NCI-H1694 (cell line): ENCODE data around the gene HIVEP1.
"Not testable (repeated sequence)": the region's sequence is repeated elsewhere in the genome, so short reads cannot be mapped to it uniquely, and the experiment has no call there.

Experiments used
- DNase-seq: peaks from one replicate; lab custom pipeline; 2025; lab: John Stamatoyannopoulos, UW

HIVEP1 gene

DNA sequence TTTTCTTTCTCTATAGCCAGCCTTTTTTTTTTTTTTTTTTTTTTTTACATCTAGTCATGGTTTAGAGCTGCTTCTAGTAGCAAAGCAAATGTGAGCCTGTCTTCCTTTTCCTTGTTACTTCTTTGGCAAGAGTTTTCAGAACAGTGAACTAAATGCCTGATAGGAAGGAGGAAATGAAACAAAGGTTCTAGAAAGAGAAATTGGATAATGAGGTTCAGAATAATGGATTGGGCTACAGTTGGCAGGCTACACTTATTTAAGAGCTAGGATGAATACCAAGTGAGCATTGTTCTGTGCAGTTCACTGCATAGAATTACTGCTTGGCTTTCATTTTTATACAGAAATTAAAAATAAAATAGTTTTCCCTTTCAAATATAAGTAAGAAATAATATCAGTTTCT, 78.6 kb downstream of the HIVEP1 start:
- DNase-seq: no peak

DNA sequence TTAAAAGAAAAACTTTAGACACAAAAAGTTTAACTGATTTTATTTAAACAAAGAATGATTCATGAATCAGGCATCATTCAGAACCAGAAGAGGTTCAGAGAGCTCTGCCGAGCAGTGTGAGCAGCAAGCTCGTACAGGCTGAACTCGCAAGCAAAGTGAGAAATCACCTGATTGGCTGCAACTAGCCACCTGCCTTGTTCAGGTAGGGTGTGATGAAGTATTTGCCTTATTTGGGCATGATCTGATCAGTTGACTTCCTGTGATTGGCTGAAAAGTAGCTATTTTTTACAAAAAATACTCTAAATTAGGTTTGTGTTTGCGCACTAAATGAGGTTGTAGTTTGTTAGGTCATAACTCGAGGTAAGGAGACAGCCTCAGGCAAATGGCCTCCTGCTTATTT, 80.7 kb downstream of the HIVEP1 start:
- DNase-seq: no peak

- no peak for DNase-seq
Observed at GRCh38 chr6:12094689-12095088, 82.6 kb downstream of the HIVEP1 start.

DNA sequence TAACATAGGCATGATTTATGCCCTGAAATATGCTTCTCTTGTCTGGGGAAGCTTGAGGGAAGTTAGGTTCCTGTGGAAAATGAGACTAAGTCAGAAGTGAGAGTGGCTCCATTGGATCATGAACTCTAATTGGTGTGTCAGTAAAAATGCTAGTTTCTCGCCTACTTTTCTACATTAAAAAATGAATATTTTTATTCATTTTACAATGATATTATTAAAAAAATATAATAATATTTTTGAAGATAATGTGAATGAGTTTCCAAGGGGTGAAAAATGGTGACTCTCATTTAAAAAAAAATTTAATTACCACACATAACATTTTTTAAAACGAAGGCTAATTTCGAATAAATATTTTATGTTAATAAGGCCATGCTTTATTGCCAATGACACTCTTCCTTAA, 84.2 kb downstream of the HIVEP1 start:
- no peak for DNase-seq

GRCh38 chr6:12097791-12098190, 85.7 kb downstream of the HIVEP1 start:
- no peak for DNase-seq

DNA sequence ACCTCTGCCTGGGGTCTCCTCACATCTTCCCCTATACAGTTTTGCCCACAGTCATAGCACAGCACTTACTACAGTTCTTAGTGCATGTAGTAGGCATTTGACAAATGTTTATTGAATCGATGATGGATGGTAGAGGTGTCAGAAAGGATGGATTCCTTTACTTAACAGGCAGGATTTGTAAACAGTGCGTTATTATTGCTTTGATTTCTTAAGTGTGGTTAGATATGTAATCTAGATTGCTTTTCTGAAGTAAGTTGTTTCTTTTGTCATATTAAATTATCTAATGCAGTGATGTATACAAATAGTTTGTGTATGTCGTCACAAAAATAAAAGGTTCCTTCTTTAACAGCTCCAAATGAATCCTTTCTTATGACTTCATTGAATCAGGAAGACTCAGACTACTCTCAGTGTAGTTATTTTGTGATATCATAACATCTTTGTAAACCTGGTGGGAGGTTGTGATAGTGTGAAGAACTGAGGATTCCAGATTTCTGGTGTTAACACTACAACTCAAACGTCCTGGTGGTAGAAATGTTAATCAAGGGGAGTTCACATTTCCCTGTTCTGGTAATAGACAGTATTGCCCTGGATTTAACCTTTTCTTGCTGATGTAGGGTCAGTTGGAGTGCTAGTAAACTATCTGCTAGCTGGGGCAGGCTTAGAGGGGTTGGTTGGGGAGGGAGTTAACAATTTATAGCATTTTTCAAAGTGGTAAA, 87.7 kb downstream of the HIVEP1 start:
- DNase-seq: no peak

DNA sequence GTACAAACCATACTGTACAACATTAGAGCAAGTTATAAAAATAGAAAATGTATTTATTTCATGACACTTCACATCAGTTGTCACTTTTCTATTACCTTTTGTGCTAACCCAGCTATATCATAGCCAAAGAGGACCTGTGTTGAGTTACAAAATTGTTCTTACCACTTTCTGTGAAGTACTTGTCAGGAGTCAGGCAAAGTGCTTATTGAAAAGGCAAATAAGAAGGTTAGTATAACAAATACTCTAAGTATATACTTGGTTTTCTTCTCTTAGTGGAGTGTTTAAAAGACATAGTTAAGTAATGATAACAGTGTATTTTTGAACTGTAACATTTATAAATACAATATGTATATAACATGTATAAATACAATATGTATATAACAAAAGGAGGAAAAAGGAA, 88.9 kb downstream of the HIVEP1 start:
- DNase-seq: no peak

GRCh38 chr6:12101653-12102312, 89.7 kb downstream of the HIVEP1 start:
- no peak for DNase-seq

DNA sequence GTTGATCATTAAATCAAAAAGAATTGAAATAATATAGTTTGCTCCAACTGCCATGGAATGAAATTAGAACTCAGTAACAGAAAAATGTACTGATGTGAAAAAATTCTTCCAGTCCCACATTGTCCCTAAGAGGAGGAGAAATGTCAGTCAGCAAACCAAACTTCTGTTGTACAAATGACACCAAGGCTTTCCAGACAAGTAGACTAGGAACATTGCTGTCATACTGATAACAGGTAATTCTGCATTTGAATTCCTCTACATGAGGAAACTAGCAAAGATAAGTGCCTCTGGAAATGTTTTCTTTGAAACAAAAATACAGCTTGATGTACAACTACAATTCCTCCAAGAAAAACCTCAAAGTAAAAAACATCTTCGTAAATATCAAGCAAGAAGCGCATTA, 90.2 kb downstream of the HIVEP1 start:
- no peak for DNase-seq

GRCh38 chr6:12103158-12103557, 91.0 kb downstream of the HIVEP1 start:
- no peak for DNase-seq

DNA sequence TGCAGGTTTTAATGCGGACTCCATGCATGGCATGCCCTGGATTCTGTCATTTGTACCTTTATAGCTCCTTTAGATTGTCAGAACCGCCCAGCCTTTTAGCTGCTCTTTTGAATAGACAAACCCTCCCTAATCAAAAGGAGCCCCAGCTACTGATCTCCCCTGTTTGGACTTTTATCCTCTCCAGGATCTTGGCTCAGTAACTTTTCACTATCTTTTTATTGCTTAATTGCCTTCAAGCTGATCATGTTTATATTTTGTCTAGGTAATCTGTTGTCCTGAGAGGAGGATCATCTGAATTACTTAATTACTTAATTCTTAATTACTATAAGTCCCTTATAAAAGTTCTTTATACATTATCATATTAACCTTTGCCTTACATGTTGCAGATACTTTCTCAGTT, 93.2 kb downstream of the HIVEP1 start:
- DNase-seq: no peak

DNA sequence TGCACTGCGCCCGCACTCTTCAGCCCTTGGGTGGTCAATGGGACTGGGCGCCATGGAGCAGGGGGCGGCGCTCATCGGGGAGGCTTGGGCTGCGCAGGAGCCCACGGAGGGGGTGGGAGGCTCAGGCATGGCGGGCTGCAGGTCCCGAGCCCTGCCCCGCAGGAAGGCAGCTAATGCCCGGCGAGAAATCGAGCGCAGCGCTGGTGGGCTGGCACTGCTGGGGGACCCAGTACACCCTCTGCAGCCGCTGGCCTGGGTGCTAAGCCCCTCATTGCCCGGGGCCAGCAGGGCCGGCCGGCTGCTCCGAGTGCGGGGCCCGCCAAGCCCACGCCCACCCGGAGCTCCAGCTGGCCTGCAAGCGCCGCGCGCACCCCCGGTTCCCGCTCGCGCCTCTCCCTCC, 96.3 kb downstream of the HIVEP1 start:
- DNase-seq: not testable (repeated sequence)

DNA sequence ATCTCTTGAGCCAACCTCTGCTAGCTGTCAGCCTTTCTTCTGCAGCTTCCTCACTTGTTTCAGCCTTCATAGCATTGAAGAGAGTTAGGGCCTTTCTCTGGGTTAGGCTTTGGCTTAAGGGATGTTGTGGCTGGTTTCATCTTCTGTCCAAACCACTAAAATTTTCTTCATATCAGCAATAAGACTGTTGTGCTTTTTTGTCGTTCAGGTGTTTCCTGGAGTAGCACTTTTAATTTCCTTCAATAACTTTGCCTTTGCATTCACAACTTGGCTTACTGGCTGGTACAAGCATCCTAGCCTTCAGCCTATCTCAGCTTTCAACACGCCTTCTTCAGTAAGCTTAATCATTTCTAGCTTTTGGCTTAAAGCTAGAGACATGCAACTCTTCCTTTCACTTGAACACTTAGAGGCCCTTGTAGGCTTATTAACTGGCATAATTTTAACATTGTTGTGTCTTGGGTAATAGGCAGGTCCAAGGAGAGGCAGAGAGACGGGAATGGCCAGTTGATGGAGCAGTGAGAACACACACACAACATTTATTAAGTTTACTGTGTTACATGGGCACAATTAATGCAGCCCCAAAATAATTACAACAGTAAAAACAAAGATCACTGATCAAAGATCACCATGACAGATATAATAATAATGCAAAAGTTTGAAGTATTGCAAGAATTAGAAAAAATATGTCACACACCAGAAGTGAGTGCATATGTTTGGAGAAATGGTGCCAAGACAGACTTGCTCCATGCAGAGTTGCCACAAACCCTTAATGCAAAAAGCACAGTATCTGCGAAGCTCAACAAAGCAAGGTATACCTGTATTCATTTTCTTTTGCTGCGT, 98.6 kb downstream of the HIVEP1 start:
- no peak for DNase-seq

- DNase-seq: no peak
Observed at GRCh38 chr6:12111363-12111670, 99.2 kb downstream of the HIVEP1 start.

DNA sequence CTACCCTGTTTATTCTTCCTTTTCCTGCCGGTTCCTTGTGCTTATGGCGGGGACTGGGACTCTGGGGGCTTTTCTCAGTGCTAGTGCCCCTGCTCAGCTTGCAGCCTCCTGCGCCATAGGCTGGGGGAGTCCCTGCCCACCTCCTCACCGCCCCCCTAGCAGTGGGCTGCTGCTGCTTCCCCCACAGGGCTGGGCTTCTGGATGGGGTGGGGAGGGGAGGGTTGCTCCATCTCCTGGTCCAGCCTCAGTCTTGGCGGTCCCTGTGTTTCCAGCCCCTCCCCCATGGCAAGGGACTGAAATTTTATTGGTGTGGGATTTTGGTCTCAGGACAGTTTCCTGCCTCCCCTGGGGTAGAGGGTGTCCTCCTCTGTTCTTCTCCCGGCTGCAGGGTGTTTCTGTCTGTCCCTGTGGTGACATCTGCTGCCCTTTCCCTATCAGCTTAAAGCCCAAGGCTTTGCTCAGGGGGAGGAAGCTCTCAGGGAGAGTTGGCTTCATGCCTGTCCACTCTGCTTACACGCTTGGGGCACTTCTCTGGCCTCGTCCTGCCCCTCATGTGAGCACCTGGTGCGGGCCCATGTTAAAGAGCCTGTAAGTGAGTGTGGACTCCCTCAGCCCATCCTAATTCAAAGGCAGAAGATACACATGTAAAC, 100.6 kb downstream of the HIVEP1 start:
- no peak for DNase-seq

- no peak for DNase-seq
Observed at GRCh38 chr6:12113190-12113577, 101.1 kb downstream of the HIVEP1 start.

GRCh38 chr6:12114055-12114503, 102.0 kb downstream of the HIVEP1 start:
- DNase-seq: no peak

- DNase-seq: no peak
Observed at GRCh38 chr6:12115001-12115400, 102.9 kb downstream of the HIVEP1 start.

GRCh38 chr6:12115492-12115891, 103.4 kb downstream of the HIVEP1 start:
- DNase-seq: no peak

DNA sequence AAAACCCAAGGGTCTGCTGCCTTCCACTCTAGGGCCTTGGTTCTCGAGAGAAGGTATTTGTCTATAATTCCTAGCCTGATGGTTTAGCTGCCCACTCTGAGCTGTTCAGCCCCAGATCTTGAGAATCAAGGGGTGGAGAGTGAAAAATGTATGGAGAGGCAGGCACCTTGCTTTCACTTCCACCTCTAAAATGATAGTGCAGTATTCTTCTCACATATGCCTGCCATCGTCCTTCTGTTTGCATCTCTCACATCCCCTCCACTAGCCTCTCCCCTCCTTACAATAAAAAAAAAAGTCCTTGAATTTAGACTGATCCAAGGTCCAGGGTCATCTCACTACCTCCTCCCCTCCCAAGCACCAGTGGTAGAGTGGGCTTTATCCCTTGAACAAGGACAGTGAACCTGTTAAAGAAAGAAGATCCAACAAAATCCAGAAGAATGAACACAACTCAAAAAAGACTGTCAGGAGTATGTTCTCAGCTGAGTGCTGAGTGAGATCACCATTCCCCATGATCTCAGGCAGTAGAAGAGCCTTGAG, 104.2 kb downstream of the HIVEP1 start:
- DNase-seq: no peak

GRCh38 chr6:12116978-12117377, 104.9 kb downstream of the HIVEP1 start:
- DNase-seq: no peak

GRCh38 chr6:12118607-12119006, 106.5 kb downstream of the HIVEP1 start:
- DNase-seq: no peak
